SKM-1 treated with dmso at 0.1 percent for 144 hours (cell line): Measurements from ENCODE around the gene ACTR1A.

Experiments used
- DNase-seq: peaks from one replicate; lab custom pipeline; 2025; ENCODE audit not compliant: unreplicated experiment; lab: John Stamatoyannopoulos, UW

Gene ACTR1A

GRCh38 chr10:102431452-102432124 lies 70.9 kb downstream of the ACTR1A start:
- no peak for DNase-seq

- no peak for DNase-seq
These were observed 73.0 kb downstream of the ACTR1A start for GRCh38 chr10:102429468-102429867.
